Measurements from ENCODE around the gene PALD1.

GRCh38 chr10:70491614-70492013 lies 13.0 kb downstream of the PALD1 start:
- no peak for TF ChIP-seq POLR2AphosphoS5 (IDR thresholded peaks at IDR 0.05; ENCODE audit: low read depth)
- TF ChIP-seq, protein P1, sequence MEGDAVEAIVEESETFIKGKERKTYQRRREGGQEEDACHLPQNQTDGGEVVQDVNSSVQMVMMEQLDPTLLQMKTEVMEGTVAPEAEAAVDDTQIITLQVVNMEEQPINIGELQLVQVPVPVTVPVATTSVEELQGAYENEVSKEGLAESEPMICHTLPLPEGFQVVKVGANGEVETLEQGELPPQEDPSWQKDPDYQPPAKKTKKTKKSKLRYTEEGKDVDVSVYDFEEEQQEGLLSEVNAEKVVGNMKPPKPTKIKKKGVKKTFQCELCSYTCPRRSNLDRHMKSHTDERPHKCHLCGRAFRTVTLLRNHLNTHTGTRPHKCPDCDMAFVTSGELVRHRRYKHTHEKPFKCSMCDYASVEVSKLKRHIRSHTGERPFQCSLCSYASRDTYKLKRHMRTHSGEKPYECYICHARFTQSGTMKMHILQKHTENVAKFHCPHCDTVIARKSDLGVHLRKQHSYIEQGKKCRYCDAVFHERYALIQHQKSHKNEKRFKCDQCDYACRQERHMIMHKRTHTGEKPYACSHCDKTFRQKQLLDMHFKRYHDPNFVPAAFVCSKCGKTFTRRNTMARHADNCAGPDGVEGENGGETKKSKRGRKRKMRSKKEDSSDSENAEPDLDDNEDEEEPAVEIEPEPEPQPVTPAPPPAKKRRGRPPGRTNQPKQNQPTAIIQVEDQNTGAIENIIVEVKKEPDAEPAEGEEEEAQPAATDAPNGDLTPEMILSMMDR (IDR thresholded peaks at IDR 0.05; ENCODE audit: insufficient read depth, low read length) = no peak
- TF ChIP-seq GABPA (IDR thresholded peaks at IDR 0.05; ENCODE audit: low read depth) = no peak

Measured in HL-60 (cell line).